ENCODE data around the gene CDH4. TPM values are rescaled to one million over a fixed set of nuclear protein-coding genes. Genes with fewer than 3 reads are reported as not detected.

CDH4 gene
- total RNA-seq, 1 donor from 2014 or later: 2.2 TPM

DNA sequence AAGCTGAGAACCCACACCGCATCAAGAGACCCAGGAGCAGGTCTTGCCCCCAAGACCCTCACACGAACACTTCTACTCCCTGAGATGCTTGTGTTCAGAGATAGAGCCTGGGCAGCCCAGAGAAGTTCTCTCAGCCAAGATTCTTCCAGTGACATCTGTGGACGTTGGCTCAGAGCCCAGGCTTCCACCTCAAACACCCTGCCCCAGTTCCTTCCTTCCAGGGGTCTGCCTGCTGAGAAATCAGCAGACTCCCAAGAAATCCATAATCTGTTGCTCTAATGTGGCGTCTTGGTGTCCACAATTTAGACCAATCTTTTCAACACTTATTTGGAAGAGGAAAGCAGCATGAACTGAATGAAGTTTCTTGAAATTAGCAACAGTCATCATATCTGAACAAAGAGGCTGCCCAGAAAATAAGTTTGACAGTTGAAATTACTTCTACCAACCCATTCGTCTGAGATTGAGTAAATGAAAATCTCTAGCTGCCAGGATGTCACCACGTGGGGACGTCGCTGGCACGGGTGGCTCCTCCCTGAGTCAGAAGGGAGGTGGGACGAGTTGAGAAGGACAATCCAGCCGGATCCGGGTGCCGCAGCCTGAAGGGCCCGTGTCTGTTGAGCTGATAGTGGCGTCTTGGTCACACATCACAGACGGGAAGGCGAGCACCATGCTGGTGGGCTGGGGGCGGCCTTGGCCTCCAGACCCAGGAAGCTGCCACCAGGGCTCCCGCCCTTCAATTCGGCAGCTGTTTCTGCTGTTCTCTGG lies 412.7 kb downstream of the CDH4 start:
- ATAC-seq (no peak), DNase-seq (ENCODE audit: low spot score) (no peak)
- intact Hi-C loops (cut with DNase I): no loop called here

DNA sequence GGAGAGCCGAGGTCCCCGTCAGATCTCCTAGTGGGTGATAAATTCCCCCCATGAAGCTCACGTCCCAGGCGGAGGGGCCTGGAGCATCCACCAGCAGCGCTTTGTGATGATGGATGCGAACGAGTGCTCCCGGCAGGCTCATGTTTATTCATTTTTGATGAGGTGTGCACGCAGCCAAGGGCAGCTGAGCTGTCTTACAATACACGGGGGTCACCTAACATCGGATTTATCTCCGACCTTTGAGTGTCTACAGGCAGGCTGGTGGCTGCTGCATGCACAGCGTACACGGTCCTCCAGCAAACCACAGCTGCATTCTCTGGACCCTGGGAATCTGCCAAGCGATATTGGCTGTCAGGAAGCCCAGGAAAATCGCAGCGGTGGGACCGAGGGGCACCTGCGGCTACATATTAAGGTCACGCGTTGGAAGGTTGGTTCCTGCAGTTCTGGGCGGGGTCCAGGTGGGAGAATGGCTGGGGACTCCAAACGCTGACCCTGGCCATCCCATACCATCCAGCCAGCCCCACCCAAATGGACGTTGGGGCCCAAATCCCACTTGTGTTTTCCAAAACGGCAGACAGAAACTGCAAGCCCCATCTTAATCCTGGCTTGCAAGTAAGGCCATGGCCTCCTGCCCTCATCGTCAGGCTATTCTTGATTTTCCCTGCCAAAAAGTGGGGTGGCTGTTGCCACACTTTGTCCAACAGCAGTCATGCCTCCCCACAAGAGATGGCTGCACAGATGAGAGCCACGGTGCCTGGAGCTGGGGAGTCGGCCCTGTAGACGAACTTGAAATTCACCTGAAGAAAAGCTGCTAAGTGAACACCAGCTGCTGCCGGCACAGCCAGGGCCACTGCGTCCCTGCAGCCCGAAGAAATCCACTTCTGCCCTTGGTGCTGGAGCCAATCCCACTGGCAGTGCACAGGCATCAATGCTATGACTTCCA lies 413.7 kb downstream of the CDH4 start:
- ATAC-seq (no peak), DNase-seq (ENCODE audit: low spot score) (no peak)
- intact Hi-C loops (cut with DNase I): no loop called here

DNA sequence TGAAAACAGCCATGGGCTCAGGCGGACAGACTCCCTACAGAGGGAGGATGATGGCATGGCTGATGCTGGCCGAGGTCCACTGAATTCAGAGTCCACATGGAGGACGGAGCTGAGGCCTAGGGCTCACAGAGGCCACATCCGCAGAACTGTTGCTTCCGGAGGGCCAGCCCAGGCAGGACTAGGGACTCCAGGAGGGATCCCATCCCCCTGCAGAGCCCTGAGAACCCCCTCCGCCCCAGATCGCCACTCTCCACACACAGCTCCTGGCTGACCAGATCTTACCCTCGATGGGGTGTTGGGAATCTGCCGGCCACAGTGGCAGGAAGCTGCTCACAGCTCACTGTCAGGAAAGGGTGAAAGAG lies 414.4 kb downstream of the CDH4 start:
- ATAC-seq: no peak
- no peak for DNase-seq (ENCODE audit: low spot score)
- intact Hi-C loops (cut with DNase I): no loop called here

DNA sequence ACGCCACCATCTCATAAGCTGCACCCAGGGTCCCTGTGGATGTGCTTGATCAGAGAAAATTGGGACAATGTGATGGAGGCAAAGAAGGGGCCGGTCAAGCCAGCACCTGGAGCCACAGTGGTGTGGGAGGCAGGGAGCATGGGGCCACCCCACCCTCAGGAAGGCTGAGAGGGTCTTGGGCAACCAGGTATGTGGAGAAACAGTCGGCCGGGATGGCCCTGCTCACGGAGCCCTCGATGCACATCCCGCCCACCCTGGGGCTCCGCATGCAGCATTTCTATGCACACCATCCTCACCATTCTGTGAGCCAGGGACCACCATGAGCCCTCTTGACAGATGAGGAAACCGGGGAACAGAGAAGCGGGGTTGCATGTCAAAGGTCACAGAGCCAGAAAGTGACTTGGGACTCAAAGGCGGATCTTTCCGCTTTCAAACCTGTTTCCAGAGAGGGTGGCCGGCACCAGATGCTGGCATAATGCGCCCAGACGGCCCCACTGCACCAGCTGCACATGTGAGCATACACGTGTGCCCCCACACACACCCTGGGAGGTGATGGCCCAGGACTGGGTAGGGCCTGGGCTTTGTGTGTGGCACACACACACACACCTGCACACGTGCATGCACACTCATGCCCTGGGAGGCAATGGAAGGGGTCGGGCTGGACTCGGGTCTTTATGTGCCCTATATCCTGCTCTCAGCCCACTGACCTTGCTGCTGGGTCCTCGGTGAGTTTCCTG lies 415.2 kb downstream of the CDH4 start:
- DNase-seq (ENCODE audit: low spot score): no peak
- intact Hi-C loops (cut with DNase I): no loop called here
- no peak for ATAC-seq

DNA sequence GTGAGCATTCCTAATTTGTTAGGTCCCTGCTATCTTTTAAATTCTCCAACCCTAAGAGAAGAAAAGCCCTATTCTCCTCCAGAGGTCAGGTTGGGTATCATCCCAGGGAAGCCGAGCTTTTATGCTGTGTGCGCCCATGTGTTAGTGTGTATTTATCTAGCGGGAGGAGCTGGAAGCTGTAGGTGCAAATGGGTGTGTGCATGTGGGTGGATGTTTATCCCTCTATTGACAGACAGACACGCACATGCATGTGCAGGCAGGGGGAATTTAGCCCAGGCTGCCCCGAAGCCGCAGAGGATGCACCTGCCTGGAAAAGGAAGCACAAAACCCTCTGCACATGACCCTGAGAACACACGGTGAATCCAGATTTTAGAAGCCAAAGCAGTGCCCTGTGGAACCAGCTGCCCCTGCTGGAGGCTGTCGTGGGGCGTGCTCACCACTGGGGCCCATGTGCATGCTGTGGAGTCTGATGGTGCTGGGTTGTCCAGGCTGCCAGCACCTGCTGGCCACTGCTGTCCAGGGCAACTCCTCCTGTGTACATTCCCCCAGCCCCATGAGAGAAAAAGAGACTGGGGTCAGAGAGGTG lies 416.1 kb downstream of the CDH4 start:
- DNase-seq (ENCODE audit: low spot score) (no peak), ATAC-seq (no peak)
- intact Hi-C loops (cut with DNase I): no loop called here

DNA sequence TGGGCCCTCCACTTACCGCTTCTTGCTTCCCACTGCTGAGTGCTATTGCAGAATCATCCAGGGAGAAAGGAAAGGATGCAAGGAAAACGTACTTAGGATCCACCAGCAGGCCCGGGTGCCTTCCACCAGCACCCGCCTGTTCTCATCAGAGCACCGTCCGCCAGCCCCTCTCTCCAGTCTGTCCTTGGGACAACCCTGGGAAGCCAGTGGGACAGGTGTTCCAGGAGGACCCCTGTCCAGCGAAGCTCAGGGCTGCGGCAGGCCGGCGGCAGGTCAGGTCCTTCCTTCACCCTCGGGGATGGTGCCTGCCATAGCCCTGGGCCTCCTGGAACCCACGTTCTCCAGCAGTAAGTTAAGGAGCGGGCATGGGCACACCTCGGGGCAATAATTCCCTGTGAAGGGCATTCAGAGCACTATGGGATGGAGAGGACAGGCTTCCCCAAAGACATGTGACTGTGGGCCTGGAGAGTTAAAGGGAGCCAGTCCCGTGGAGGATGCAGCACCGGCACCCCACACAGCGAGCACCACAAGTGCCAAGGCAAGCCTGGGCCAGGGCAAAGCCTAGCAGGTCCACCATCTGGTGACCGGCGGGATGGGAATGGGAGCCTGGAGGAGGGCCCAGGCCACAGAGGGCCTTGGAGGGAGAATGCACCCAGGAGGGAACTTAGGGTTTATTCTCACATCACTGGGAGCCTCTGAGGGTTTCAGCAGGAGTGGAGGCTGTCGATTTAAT lies 416.9 kb downstream of the CDH4 start:
- DNase-seq (ENCODE audit: low spot score): no peak
- intact Hi-C loops (cut with DNase I): no loop called here
- no peak for ATAC-seq

DNA sequence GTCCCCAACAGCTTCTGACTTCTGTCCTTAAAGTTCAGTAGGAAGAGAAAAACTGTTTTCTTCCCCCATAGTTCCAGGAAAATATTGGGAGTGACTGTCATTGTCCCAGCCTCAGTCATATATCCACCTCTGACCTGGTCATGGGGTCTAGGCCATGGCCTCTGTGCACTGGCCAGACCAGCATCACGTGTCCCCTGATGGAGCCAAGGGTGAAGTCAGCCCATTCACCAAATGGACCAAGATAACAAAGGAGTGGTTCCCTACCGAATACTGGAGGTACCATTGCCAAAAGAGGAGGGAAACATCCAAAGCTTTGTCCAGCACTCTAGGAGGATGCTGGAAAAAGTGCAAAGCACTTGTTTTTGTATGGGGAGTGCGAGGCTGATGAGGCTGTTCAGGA lies 418.2 kb downstream of the CDH4 start:
- intact Hi-C loops (cut with DNase I): no loop called here
- DNase-seq (ENCODE audit: low spot score) (no peak), ATAC-seq (no peak)

DNA sequence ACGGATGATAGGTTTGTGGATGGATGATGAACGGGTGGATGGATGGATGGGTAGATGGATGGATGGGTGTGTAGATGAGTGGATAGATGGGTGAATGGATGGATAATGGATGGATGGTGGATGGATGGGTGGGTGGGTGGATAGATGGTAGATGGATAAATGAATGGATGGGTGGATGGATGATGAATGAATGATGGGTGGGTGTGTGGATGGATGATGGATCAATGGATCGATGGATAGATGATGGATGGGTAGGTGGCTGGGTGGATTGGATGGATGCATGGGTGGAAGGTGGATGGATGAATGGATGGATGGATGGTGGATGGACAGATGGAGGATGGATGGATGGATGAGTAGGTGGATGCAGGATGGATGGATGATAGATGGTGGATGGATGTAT lies 419.5 kb downstream of the CDH4 start:
- ATAC-seq: no peak
- intact Hi-C loops (cut with DNase I): no loop called here
- DNase-seq (ENCODE audit: low spot score): no peak

DNA sequence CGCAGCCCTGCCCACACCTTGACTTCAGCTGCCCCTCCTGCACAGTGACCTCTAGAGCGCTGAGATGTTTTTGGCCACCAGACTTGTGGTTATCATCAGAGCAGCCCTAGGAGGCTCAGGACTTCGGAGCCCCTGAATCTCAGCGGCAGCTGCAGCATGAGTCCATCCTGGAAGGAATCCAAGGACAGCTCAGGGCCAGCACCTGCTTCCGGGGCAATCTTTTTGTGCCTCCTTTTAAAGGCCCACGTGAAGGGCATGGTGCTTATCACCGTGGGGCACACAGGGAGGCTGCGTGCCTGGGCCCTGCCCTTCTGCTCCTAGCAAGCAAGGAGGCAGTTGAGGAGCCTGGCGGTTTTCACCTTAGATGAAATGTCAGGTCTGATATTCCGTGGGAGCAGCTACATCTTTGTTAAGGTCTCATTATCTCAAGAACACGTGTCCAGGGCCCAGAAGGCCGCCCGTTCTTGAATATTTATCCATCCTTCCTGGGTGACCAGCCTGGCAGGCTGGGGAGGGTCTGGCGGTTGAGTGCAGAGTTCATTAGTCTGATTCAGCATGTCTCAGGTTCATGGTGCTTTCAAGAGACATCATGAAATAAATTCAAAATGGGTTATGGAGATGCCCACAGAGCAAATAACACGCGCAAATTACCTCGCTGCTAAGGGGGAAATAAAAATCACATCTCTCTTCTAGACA lies 421.2 kb downstream of the CDH4 start:
- intact Hi-C loops (cut with DNase I): no loop called here
- DNase-seq (ENCODE audit: low spot score) (no peak), ATAC-seq (no peak)

DNA sequence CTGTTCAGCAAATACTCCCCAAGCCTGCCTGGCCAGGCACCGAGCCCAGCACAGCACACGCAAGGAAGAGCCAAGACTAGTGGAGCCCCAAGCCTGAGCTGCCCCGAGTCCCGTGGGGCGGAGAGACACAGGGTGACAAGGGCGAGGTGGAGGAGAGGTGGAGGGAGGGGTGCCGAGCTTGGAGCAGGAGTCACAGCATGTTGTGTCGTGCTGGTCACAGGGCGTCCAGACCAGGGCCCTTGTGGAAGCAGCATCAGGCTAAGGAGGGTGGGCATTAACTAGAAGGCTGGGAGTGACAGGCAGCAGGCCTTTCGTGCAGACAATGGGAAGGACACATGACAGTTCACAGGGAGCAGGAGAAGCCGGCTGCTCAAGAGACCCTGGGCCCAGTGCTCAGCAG lies 422.1 kb downstream of the CDH4 start:
- intact Hi-C loops (cut with DNase I): no loop called here
- ATAC-seq (no peak), DNase-seq (ENCODE audit: low spot score) (no peak)

DNA sequence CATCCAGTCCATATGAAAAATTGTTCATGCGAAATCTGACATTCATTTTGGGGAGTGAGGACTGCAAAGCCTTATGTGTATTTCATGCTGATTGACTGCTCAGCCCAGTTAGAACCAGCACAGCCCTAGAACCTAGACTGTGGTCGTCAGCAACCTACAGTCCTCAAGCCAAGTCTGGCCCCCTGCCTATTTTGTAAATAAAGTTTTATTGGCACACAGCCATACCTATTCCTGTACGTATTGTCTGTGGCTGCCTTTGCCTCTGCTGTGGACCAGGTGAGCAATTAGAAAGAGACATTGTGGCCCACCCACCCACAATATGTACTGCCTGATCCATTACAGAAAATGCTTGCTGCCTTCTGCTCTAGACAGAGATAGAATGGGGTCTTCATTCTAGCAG lies 422.6 kb downstream of the CDH4 start:
- no peak for ATAC-seq
- intact Hi-C loops (cut with DNase I): no loop called here

DNA sequence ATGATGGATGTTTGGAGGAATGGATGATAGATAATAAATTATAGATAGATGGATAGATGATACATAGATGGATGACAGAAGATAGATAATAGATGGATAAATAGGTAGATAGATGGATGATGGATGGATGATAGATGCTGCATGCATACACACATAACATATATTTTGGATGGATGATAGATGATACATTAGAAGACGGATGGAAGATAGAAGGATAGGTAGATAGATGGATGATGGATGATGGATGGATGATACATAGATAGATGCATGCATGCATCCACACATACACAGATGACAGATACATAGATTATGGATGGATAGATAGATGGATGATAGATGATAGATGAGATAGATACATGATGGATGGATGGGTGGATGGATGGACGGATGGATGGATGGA lies 425.9 kb downstream of the CDH4 start:
- no peak for ATAC-seq
- DNase-seq (ENCODE audit: low spot score): no peak
- intact Hi-C loops (cut with DNase I): no loop called here

More for the DNA sequence above, 422.6 kb downstream of the CDH4 start:
- DNase-seq (ENCODE audit: low spot score): no peak

DNA sequence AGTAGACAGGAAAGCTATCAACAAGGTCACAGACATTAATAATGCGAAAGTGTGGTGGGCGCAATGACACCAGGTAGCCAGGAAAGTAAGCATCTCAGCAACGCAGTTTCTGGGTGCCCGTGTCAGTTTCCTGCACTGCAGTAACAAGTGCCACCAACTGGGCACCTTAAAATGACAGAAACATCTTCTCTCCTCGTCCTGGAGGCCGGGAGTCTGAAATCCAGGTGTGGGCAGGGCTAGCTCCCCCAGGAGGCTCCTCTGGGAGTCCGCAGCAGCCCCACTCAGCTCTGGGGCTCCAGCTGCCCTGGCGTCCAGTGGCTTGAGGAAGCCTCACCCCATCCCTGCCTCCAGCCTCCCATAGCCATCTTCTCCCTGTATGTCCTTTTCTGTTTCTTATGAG lies 426.4 kb downstream of the CDH4 start:
- ATAC-seq: no peak
- intact Hi-C loops (cut with DNase I): no loop called here
- no peak for DNase-seq (ENCODE audit: low spot score)

DNA sequence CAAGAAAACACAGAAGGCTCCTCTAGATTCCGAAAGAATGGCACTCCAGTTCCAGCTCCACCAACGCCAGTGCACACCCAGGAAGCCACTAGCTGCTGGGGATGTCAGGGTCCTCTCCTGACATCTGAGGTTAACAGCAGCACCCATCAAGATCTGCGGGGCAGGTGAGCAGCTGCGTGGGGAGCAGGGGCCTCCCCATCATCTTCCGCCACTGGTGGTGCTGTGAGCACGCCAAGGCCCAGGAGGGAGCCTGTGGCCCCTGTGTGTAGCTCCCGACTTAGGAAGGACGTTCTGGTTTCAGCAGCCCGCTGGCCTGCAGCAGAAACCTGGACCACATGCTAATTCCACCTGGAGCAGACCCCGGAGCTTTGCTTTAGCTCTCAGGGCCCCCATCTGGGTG lies 427.4 kb downstream of the CDH4 start:
- ATAC-seq: no peak
- intact Hi-C loops (cut with DNase I): no loop called here
- DNase-seq (ENCODE audit: low spot score): no peak

DNA sequence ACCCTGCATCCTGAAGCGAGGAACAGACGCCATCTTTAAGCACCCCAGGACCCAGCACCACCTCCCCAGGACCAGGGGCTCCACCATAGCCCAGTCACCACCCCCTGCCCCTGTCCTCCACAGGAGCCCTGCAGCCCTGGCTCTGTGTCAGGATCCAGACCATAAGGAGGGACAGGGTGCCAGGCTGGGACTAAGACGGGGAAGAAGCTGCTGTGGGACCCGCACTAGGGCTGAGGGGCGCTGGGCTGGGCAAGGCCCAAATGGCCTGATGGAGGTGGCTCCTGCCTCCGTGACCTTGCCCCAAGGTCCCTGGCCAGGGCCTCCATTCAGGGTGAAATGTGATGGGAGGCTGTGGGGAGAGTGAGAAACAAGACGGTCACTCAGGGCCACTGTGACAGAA lies 428.0 kb downstream of the CDH4 start:
- intact Hi-C loops (cut with DNase I): no loop called here
- DNase-seq (ENCODE audit: low spot score): no peak
- no peak for ATAC-seq

DNA sequence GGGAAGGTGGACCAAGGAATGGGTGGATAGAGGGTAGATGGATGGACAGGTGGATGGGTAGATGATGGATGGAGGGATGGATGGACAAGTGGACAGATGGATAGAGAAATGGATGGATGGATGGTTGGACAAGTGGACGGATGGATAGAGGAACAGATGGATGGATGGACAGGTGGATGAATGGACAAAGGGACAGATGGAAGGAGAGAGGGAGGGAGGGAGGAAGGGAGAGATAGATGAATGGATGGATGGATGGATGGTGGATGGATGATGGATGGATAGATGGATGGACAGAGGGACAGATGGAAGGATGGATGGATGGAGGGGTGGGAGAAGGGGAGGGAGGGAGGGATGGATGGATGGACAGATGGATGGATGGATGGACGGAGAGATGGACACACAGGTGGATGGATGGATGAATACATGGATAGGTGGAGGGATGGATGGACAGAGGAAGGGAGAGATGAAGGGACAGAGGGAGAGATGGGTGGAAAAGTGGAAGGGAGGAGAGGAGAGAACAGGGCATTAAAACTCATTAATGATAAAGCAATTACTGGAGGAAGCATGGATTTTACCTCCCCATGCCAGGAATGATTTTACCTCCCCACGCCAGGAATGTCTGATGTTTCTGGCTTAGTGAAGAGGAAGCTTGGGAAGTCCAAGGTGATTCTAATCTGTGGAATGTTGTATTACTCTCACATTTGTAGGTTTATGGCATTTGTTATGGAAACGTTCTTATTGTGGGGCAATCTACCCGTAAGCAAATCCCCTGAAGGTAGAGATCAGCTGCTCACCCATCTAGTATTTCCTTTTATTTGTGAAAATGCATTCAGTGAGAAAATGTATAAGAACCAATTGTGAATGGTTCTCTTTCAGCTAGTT lies 430.3 kb downstream of the CDH4 start:
- ATAC-seq (no peak), DNase-seq (ENCODE audit: low spot score) (no peak)
- intact Hi-C loops (cut with DNase I): no loop called here

DNA sequence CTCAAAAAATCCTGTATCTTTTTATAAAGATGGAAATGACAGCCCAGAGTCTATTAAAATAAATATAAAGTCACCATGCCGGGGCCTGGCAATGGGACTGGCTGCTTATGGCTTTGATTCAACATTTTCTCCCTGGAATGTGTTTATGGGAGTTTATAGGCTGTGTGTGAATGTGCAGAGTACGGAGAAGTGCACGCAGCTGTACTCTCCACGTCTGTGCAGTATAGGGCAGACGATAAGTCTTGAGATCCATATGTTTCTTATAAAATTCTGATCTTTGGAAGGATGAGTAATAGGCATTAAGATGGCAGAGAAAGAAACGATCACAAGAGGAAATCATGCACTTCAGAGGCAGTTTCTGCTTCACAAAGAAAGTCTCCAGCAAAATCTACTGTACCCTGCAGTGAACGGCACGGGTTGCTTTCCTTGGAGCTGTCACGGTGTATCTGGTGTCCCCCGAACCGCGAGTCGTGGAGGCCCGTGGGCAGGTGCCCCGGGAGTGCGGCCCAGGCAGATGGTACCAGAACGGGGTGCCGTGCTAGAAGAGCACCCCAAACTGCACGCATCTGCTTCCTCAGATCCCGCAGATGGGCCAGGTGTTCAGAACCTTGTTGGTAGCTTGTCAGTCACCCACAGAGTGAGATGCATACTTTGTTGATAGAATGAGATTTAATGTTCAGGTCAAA lies 431.1 kb downstream of the CDH4 start:
- no peak for ATAC-seq
- intact Hi-C loops (cut with DNase I): no loop called here
- no peak for DNase-seq (ENCODE audit: low spot score)
